NCI-H1048 (cell line): ENCODE data around the gene GTF2IRD2.
A peak's percentile ranks its signal among the peaks of the same experiment; 100 is the strongest.
"Not testable (repeated sequence)": the region's sequence is repeated elsewhere in the genome, so short reads cannot be mapped to it uniquely, and the experiment has no call there.

Experiments
- DNase-seq: peaks from one replicate; lab custom pipeline; 2025; lab: John Stamatoyannopoulos, UW

Gene GTF2IRD2

DNA sequence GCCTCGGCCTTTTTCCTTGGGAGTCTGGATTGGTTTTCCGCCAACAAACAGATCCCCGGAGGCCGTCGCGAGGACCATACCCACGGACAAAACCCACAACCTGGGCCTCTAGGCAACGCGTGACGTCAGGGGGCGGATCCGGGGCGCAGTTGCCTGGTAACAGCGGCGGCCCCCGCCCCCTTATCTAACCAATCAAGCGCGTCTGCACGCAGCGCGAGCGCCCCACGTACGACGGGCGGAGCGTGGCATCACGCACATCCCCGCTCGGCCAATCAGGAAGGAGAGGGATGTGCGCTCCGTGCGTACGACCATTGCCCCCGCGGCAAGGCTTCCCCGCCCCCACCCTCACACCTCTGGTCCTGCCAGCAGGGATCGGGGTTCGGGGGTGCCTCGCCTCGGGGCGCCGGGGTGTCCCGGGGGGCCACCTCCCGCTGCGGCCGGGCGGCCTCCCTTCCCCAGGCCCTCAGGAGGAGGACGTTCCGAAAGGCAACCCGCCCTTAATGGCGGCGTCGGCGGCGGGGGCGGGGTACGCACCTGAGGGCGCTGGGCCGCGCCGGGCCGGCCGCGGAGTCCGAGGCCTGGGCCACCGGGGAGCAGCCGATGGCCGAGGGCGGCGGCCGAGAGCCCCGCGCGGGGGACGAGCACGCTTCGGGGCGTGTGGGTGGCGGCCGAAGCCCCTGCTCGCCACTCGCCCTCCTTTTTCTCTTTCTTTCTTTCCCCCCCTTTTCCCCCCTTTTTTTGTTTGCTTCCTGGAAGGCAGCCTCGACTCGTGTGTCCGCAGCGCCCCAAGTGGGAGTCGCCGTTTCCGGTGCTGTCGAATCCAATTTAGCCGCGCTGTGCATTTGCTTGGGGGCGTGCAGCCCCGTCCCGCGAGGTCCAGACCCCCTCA is at the start of gene GTF2IRD2:
GTF2IRD2 (minus strand) TSS at position 773 of the 889 bp plus-strand sequence. CDS start 15,227 bp downstream, outside the sequence.
- not testable (repeated sequence) for DNase-seq

DNA sequence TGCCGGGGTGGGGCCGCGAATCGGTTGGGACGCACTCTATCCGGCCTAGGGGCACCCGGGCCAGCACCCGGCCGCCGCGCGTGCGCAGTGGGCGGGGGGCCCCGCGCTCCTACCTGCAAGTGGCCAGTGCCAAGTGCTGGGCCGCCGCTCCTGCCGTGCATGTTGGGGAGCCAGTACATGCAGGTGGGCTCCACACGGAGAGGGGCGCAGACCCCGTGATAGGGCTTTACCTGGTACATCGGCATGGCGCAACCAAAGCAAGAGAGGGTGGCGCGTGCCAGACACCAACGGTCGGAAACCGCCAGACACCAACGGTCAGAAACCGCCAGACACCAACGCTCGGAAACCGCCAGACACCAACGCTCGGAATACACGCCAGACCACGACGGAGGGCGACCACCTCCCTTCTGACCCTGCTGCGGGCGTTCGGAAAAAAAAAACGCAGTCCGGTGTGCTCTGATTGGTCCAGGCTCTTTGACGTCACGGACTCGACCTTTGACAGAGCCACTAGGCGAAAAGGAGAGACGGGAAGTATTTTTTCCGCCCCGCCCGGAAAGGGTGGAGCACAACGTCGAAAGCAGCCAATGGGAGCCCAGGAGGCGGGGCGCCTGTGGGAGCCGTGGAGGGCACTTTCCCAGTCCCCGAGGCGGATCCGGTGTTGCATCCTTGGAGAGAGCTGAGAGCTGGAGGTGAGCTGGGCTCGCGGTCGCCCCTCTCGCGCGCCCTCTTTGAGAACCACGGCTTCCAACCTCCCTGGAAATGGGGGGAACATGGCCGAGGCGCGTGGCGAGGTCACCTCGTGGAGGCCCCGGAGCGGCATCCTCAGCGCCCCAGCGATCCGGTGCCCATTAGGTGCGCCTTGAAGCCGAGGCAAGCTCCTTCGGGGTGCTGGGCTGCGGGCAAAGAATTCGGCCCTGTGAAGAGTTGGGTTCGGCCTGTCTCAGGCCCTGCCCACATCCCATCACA is 39.0 kb upstream of the GTF2IRD2 start:
- peak; percentile 45 for DNase-seq

DNA sequence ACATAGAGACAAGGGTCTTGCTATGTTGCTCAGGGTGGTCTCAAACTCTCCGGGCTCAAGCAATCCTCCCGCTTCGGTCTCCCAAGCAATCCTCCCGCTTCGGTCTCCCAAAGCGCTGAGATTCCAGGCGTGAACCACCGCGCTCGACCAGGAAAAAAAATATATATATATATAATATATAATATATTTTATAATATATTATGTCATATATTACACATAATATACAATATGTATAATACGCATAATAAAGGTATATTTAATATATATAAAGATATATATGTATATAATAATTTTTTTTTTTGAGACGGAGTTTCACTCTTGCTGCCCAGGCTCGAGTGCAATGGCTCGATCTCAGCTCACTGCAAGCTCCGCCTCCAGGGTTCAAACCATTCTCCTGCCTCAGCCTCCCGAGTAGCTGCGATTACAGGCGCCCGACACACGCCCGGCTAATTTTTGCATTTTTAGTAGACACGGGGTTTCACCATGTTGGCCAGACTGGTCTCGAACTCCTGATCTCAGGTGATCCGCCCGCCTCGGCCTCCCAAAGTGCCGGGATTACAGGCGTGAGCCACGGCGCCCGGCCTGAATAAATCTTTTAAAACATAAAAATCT is 38.2 kb upstream of the GTF2IRD2 start:
- DNase-seq, result not testable (repeated sequence)

DNA sequence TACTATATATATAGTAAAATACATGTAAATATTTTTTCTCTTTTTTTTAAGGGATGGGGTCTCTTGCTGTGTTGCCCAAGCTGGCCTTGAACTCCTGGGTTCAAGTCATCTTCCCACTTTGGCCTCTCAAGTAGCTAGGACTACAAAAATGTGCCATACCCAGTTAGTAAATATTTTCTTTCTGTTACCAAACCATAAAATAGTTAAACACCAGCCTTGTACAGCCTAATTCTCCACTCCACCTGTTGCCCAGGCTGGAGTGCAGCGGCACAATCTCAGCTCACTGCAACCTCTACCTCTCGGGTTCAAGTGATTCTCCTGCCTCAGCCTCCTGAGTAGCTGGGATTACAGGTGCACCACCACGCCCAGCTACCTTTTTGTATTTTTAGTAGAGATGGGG is 33.9 kb upstream of the GTF2IRD2 start:
- not testable (repeated sequence) for DNase-seq

DNA sequence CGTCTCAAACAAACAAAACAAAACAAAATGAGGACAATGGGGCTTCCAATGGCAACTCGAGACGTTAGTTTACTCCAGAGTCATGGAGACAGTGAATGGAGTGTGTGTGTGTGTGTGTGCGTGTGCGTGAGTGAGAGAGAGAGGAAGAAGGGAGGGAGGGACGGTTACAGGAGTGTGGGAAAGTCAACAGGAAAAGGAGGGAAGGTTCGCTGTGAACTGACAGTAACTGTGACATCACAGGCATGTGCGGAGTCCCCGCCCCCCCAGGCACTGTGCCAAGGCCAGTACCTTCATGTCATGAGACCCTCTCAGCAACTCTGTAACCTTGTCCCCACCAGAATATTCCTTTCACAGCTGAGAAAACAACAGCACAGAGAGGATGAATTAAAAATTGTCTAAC is 30.7 kb upstream of the GTF2IRD2 start:
- DNase-seq, result not testable (repeated sequence)

DNA sequence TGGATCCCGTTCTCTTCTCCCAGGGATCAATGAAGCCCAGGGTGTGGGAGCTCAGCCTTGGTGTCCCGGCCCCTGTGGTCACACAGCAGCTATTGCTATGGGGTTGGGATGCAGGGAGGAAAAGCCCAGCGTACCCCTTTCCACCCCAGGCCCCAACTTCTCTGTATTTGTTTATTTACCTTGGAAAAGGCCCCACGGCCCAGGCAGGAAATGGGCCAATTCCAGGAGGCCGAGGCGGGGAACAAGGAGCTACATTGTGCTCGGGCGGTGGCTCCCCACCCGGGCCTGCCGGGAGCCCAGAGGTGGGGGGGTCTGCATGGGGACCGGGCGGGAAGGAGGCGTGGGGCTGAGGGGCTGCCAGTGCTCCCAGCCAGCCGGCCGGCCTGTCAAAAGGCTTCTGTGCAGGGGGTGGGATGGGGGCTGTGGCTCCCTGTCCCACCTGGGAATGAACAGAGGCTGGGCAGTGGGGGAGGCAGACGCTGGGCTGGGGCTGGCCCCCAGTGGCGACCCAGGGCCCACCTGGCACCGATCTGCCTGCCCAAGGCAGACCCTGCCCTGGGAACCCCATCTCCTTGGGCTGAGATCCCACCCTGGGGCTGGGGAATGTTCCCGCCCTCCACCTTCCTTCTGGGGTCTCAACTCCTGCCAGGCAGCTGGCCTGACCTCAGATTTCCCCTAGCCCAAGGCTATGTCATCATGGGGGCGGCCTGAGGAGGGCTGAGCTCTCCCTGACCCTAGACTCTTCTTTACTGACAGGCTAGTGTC is 23.5 kb upstream of the GTF2IRD2 start:
- not testable (repeated sequence) for DNase-seq

DNA sequence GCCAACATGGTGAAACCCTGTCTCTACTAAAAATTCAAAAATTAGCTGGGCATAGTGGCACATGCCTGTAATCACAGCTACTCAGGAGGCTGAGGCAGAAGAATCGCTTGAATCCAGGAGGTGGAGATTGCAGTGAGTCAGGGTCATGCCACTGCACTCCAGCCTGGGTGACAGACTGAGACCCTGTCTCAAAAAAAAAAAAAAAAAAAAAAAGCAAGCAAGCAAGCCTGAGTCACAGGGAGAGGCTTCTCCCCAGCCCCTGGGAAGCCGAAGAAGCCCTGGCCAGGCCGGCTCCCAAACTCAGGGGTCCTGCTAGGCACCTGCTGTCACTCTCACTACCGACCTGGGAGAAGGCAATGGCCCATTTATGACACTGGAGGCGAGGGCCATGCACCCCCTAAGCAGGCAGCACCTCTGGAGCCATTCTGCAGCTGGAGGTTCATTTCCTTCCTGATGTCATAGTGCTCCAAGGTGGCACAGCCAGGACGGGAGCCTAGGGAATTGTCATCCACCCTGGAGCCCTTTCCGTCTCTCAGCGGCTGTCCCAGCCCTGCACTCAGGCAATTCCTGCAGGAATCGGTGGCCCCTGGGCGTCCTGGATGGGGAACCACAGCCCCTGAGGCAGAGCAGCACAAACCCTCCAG is 22.8 kb upstream of the GTF2IRD2 start:
- not testable (repeated sequence) for DNase-seq

DNA sequence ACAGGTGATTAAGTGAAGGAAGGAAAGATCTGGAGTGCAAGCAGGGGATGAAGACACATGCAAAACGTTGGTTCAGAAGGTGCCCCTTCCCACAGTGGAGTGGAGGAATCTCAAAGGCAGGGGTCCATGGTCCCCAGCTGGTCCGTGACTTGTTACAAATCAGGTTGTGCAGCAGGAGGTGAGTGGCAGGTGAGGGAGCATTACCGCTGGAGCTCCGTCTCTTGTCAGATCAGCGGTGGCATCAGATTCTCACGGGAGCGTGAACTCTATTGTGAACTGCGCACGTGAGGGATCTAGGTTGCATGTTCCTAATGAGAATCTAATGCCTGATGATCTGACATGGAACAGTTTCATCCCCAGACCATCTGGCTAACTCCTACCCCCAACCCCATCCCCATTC is 21.1 kb upstream of the GTF2IRD2 start:
- not testable (repeated sequence) for DNase-seq

DNA sequence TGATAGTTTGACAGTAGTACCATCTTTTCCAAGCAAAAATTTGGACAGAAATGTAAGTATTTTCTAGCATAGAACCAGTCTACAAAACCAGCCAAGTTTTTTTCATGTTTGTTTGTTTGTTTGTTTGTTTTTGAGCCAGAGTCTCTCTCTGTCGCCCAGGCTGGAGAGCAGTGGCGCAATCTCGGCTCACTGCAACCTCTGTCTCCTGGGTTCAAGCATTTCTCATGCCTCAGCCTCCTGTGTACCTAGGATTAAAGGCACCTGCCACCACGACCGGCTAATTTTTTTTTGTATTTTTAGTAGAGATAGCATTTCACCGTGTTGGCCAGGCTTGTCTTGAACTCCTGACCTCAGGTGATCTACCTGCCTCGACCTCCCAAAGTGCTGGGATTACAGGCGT is 14.4 kb upstream of the GTF2IRD2 start:
- DNase-seq, result not testable (repeated sequence)

DNA sequence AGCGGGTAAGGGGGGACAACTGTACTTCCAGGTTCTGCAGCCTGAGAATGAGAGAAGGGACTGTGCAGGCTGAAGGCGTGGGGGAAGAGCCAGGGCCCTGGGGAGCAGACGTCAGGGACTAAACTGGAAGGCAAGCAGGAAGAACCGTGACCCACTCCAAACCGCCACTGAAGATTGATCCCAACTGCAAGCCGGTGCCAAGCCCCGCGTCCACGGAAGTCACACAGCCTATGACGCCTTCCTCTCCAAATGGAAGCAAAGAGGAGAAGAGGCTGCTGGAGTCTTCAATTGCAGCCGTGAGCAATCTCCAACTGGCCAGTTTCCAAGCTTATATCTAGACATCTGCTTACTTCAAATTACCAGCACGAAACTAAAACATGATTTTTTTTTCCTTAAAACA is 1.6 kb downstream of the GTF2IRD2 start:
- not testable (repeated sequence) for DNase-seq

DNA sequence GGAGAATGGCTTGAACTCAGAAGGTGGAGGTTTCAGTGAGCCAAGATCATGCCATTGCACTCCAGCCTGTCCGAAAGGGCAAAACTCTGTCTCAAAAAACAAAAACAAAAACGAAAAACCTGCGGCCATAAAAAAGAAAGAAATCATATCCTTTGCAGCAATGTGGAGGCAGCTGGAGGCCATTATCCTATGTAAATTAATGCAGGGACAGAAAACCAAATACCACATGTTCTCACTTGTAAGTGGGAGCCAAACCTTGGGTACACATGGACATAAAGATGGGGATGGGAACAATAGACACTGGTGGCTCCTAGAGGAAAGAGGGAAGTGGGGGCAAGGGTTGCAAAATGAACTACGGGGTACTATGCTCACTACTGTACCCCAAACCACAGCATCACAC is 21.0 kb downstream of the GTF2IRD2 start:
- not testable (repeated sequence) for DNase-seq

DNA sequence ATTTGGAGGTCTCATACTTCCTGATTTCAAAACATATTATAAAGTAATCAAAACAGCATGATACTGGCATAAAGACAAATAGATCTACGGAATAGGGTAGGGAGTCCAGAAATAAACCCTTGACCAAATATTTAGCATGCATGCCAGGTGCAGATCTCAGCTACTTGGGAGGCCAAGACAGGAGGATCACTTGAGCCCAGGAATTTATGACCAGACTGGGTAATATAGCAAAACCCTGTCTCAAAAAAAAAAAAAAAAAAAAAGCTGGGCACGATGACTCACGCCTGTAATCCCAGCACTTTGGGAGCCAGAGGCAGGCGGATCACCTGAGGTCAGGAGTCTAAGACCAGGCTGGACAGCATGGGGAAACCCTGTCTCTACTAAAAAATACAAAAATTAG is 21.4 kb downstream of the GTF2IRD2 start:
- DNase-seq, result not testable (repeated sequence)

DNA sequence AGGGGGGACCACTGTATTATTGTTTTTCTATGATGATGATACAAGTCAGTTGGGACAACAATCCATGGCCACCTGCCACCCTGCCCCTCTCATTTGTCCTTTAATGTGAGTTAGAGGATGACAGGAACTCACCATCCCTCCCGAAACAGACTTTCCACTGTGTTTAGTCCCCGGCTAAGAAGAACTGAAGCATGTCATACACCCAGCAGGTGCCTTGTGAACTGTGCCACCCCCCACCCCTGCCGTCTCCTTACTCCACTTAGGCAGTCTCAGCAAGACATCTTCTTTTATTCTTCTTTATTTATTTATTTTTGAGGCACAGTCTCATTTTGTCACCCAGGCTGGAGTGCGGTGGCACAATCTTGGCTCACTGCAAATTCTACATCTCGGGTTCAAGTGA is 30.1 kb downstream of the GTF2IRD2 start:
- not testable (repeated sequence) for DNase-seq

DNA sequence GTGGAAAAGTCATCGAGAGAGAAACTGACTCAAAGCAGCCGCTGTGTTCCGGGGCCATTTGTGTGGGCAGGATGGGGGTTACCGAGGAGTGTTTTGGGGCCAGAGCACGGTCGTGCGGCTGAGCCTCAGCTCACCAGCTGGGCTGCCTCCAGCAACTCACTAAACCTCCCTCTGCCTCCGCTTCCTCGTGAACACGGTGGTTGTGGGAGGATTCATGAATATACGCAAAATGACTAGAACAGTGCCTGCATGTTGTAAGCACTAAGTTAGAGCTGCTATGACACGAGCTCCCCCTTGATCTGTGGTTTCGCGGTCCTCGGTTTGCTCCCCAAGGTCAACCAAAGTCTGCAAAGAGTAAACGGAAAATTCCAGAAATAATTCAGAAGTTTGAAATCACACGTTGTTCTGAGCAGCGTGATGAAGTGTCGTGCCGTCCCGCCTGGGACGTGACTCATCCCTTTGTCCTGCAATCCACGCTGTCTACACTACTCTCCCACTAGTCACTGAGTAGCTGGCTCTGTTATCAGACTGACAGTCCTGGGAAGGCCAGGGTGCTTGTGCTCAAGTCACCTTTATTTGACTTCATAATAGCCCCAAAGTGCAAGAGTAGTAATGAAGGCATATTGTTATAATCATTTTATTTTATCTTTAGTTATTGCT is 31.1 kb downstream of the GTF2IRD2 start:
- not testable (repeated sequence) for DNase-seq

DNA sequence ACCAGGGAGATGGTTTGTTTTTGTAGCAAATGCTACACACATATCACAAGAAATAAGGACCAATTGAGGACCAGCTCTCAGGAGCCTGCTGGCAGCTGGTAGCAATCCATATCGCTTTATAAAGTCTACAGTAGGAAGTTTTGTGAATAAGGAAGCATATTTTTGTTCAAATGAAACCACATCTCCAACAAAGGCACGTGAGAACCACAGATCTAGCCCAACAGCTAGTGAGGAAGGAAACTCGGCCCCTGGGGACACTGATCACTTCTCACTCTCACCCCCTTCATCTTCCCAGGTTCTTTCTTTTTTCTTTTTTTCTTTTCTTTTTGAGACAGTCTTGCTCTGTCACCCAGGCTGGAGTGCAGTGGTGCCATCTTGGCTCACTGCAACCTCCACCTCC is 35.5 kb downstream of the GTF2IRD2 start:
- not testable (repeated sequence) for DNase-seq

DNA sequence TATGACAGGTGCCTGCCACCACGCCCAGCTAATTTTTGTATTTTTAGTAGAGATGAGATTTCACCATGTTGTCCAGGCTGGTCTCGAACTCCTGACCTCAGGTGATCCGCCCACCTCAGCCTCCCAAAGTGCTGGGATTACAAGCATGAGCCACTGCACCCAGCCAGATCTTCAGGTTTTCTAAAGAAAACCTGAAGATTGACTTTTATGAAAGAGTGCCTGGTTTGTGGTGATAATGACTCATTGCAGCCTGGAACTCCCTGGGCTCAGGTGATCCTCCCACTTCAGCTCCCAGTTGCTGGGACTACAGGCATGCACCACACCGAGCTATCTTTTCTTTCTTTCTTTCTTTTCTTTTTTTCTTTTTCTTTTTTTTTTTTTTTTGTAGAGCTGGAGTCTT is 52.8 kb downstream of the GTF2IRD2 start:
- DNase-seq, result not testable (repeated sequence)

DNA sequence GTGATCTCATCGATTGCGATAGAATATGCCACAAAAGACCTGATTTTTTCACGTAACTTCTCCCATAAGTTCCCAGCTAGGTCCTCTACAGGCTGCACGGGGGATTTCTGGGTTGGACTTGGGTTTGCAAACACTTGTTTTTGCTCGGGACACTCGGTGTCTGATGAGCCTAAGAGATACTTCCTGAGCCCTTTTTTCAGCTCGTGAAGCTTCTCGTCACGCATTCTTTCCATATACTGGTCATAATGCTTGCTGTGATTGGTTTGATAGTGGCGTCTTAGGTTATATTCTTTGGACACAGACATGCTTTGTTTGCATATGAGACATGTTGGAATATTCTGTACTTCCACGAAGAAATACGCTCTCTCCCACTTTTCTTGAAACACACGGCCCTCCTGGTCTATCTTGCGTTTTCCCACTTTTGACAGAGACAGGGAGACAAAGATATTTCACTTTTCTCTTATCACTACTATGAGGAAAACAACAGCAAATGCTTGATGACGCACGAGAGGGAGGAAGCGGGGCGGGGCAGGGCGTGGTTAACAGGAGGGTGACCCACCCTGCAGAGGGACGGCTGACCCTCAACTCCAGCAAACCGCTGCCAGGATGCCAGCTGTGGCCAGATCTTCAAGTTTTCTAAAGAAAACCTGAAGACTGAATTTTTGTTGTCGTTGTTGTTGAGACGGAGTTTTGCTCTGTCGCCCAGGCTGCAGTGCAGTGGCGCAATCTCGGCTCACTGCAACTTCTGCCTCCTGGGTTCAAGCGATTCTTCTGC is 53.4 kb downstream of the GTF2IRD2 start:
- DNase-seq, result not testable (repeated sequence)

DNA sequence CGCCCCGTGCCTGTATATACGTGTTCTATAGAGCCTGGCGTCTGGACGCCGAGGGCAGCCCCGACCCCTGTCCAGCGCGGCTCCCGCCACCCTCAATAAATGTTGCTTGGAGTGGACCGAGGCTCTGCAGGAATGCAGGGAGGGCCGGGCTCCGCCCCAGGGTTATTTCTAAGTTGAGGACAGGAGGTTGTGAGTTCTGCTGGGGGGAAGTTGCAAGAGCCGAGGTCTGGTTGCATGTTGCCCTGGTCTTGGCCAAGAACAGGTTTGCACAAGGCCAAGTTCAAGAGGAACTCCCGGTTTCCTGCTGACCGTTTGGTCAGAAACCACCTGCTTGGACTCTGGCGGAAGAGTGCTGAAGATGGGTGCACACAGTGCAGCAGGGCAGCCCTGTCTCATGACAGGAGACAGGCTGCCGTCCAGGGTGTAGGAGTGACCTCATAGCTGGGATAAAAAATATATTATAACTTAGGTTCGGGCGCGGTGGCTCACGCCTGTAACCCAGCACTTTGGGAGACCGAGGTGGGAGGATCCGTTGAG is 62.1 kb downstream of the GTF2IRD2 start:
- DNase-seq, result not testable (repeated sequence)
